PC-3 (cell line): ENCODE measurements around the gene CPLANE2.

Experiments used
- CTCF ChIP-seq: fragments of 300-600 bp; sonication (generic); conservative IDR thresholded peaks from 2 replicates; pipeline ENCODE4 v1.5.1; 2017; ENCODE audit warnings: antibody characterized with exemption, low read depth, mild to moderate bottlenecking, low read length
- EZH2 ChIP-seq: fragments of 300-600 bp; sonication (generic); IDR thresholded peaks from one replicate; pipeline ENCODE4 v1.6.1; 2017; ENCODE audit warnings: antibody characterized with exemption, mild to moderate bottlenecking, low read length; ENCODE audit not compliant: unreplicated experiment
- EZH2phosphoT487 ChIP-seq: fragments of 300-600 bp; sonication (generic); IDR thresholded peaks from 2 replicates; pipeline ENCODE4 v1.6.1; 2018; ENCODE audit warnings: mild to moderate bottlenecking, antibody characterized with exemption, low read length, borderline replicate concordance

- no peak for TF ChIP-seq CTCF
- TF ChIP-seq EZH2phosphoT487, result no peak
- no peak for TF ChIP-seq EZH2
Observed at GRCh38 chr1:16189003-16189402, 48.0 kb downstream of the CPLANE2 start.
